HEK293T (cell line): ENCODE data around the gene MGAT5B.

Experiments used
- BHLHE40 ChIP-seq: fragments of 450-650 bp; IDR thresholded peaks from 2 replicates; pipeline ENCODE4 v1.6.1; 2016; ENCODE audit warnings: mild to moderate bottlenecking, moderate library complexity, borderline replicate concordance
- CTBP1 ChIP-seq: fragments of 450-650 bp; IDR thresholded peaks from 2 replicates; pipeline ENCODE4 v1.6.1; 2016; ENCODE audit warnings: borderline replicate concordance
- FOXA1 ChIP-seq: fragments of 450-650 bp; IDR thresholded peaks from 2 replicates; pipeline ENCODE4 v1.6.1; 2016; ENCODE audit warnings: mild to moderate bottlenecking
- FOXK2 ChIP-seq: fragments of 450-650 bp; IDR thresholded peaks from 2 replicates; pipeline ENCODE4 v1.6.1; 2016; ENCODE audit warnings: mild to moderate bottlenecking
- FOXM1 ChIP-seq: fragments of 450-650 bp; IDR thresholded peaks from 2 replicates; pipeline ENCODE4 v1.6.1; 2017; ENCODE audit warnings: mild to moderate bottlenecking, borderline replicate concordance
- LEF1 ChIP-seq: fragments of 450-650 bp; IDR thresholded peaks from 2 replicates; pipeline ENCODE4 v1.6.1; 2017; ENCODE audit warnings: mild to moderate bottlenecking, borderline replicate concordance
- SP1 ChIP-seq: fragments of 450-650 bp; IDR thresholded peaks from 2 replicates; pipeline ENCODE4 v1.6.1; 2017
- SUZ12 ChIP-seq: fragments of 450-650 bp; IDR thresholded peaks from 2 replicates; pipeline ENCODE4 v1.6.1; 2016; ENCODE audit warnings: mild to moderate bottlenecking
- ZNF384 ChIP-seq: fragments of 450-650 bp; IDR thresholded peaks from 2 replicates; pipeline ENCODE4 v1.6.1; 2016

GRCh38 chr17:76905036-76905435, 36.8 kb downstream of the MGAT5B start:
- TF ChIP-seq FOXA1 (no peak), FOXK2 (no peak), SP1 (no peak), BHLHE40 (no peak), ZNF384 (no peak), FOXM1 (no peak), SUZ12 (no peak), CTBP1 (no peak), LEF1 (no peak)
